Stimulated activated CD8-positive, alpha-beta memory T cell treated with anti-CD3 and anti-CD28 coated beads, Interleukin-15, amount 100 ng/mL, for 24 hours (primary cell): ENCODE measurements around the gene BCL7A.
A peak's percentile ranks its signal among the peaks of the same experiment; 100 is the strongest.
"Not testable (repeated sequence)": the region's sequence is repeated elsewhere in the genome, so short reads cannot be mapped to it uniquely, and the experiment has no call there.

Source experiments
- DNase-seq: peaks from one replicate; pipeline ENCODE4 v3.0.0-alpha.2; 2020; ENCODE audit warnings: low read depth

BCL7A gene

DNA sequence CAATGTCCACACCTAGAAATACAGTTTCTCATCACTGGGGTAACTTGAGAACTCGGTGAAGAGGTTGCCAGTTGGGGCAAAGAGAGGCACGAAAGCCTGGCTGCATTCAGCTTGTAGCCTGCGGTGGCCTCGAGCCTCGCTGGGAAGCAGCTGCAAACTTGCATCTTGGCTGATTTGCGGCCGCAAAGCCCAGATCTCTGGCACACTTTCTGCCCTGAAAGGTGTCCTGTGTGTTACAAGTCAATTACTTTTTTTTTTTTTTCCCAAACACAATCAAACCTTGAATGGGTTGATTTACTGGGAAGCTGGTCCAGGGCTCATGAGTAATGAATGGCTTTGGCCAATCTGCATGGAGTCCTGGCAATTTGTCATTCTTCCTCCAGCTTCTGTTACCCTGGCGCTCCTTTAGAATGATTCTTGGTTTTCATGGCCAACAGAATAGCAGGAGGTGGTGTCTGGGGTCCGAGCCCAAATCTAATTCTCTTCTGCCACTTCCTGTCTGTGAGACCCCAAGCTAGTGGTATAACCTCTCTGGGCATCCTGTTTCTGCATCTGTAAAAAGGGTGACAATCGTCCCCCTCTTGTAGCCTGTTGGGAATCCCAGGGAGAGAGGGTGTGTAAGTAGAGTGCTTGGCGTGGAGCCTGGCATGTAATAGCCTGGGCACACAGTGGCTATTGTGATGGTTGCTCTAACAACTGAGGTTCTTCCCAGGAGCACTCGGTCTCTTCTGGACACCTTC, 6.7 kb downstream of the BCL7A start:
- DNase-seq = no peak

DNA sequence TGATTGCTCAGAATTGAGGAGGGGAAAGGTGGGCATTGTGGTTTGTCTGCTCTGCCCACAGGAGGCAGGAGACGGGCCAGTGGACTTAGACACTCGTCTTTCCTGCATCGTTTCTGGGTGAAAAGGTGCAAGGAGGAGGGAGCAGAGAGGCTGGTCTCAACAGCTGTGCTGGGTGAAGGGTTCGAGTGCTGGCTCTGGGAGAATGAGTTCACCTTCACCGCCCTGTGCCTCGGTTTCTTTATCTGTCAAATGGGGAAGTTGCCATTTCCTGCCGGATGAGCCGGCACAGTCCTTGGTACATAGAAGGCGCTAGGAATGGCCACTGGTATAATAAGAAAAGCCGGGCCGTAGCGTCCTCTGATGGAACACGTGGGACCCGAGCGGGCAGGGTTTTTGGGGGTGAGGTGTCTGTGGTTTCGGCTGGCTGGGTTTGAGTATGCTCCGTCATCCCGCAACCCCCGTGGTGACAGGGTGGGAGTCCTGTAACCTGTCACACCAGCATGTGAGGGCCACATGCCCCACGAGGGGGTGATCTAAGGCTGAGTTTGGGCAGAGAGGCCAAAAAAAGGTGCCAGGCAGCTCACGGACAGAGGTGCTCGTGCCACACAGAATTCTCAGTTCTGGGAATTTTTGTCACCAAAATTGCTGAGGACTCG, 7.3 kb downstream of the BCL7A start:
- DNase-seq = no peak

DNA sequence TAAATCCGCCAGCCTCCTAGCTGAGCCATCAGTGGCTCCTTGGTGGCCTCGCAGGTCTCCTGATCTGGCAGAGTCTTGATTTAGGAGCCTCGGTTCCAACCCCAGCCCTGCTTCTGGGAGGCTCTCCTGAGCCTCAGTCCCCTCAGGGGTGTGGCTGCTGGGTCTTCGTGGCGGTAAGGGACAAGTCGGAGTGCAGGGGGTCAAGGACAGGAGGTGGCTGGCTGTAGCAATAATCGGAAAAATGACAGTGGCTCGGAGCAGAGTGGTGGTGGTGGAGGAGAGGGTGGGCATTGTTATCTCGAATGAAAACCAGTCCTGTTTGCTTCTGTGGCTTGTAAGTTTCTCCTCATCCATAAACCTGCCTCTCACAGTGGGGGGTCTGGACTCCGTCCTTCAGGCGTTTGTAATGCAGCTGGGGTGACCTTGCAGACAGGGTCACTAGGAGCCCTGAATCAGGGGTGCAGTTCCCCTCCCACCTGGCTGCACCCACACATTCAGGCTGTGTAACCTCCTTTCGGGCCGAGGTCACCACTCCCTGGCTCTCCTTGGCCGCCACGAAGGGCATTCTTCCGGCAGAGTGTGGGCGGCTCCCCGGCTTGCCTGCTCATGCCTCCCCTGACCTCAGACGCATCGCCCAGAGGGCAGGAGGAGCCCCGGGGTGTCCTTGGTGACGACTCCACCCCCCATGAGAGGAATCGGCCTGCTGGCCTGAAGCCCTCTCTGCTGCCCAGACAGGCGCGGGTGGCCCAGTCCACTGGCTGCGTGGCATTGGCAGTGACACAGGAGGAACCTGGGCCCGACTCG, 8.1 kb downstream of the BCL7A start:
- no peak for DNase-seq

DNA sequence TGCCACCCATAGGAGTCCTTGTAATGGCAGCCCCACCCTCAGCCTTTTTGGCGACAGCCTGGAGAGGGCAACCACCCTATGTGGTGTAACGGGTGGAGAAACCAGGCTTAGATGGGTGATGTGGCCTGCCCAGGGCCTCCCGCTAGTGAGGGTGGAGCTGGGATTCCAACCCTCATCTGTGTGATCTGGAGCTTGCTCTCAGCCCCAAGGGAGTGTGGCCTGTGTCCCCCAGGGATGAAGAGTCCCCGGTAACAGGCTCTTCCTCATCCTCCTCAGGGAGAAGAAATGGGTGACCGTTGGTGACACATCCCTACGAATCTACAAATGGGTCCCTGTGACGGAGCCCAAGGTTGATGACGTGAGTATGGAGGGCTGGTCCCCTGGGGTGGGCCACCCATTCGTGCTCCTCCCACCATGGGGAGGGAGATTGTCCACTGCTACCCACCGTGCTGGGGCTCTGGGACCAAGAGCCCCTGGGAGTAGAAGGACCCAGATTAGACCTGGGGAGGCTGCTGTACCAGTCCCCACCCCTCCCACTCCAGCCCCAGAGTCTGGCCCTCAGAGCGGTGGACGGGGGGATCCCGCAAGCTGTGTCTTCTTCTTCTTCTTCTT, 8.8 kb downstream of the BCL7A start:
- DNase-seq = no peak

DNA sequence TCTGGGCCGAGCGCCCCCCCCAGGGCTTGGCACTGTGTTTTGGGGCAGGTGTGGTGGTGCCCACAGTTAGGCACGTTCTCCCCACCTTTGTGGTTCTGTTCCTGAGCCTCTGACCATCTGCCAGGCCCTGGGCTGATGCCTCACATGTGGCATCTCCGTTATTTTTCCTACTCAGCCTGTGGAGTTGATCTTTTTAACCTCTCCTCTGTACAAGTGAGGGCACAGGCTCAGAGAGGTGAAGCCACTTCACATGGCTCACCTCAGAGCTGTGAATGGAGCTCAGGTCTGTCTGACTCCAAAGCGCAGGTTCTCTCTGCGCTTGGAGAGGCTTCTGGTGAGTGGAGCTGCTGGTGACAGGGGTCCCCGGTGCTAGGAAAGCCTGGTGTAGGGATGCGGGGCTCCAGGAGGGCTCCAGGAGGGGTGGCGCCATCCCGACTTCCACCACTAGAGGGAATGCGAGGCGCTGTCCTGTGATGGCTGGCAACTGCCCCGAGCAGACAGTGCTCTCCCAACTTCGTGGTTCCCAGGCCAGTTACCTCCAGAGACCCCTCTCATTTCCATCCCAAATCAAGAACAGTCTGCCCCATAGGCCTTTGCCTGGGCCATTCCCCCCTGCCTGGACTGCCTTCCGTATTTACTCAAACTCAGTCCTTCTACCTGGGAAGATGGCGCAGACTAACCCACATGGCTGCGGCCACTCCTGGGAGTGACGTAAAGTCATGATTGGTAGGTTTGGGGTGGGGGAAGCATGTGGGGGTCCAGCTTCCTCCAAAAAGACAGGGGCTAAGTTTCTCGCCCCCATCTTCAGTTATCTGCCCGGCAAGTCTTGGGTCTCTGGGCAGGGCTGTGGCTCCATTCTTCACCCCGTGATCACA, 9.9 kb downstream of the BCL7A start:
- DNase-seq = peak; percentile 40

DNA sequence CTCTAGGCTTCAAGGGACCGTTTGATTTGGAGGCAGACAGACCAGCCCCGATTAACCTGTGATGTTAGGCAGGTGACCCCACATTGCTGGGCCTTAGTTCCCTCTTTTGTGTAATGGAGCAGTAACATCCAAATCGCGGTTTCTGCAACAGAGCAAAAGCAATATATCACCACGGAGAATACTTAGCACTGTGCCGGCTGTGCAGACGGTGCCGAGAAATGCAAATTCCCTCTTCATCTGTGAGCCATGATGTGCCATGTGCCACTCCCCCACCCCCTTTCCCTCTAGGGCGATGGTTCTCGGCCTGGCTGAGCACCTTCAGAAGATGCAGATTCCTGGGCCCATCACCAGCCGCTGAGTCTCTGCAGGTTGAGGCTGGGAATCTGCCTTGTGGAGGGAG, 10.9 kb downstream of the BCL7A start:
- no peak for DNase-seq

DNA sequence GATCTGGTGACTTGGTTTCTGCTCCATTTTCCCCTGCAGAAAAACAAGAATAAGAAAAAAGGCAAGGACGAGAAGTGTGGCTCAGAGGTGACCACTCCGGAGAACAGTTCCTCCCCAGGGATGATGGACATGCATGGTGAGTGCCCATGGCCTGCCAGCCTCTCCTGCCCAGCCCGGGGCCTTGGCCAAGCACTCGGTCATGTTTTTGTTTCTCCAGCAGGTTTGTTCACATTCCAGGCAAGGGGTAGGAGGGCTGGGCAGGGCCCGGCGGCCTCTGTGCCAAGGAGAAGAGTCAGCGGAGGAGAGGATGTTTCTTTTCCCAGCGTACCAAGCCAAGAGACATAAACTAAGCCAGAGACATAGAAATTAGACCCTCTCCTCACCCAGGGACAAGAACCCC, 13.6 kb downstream of the BCL7A start:
- no peak for DNase-seq

DNA sequence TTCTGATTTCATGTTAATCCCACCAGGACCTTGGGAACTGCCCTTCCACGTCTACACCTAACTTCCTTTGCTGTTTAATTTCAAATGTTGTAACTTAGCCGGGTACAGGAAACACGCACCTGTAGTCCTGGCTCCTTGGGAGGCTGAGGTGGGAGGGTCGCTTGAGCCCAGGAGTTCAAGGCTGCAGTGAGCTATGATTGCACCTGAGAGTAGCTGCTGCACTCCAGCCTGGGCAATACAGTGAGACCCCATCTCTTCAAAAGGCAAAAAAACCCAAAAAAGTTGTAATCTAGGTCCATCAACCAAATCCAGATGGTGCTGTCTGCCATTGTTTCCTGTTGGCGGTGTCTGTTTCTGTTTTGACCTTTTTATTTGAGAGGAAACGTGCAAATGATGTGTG, 14.5 kb downstream of the BCL7A start:
- no peak for DNase-seq

DNA sequence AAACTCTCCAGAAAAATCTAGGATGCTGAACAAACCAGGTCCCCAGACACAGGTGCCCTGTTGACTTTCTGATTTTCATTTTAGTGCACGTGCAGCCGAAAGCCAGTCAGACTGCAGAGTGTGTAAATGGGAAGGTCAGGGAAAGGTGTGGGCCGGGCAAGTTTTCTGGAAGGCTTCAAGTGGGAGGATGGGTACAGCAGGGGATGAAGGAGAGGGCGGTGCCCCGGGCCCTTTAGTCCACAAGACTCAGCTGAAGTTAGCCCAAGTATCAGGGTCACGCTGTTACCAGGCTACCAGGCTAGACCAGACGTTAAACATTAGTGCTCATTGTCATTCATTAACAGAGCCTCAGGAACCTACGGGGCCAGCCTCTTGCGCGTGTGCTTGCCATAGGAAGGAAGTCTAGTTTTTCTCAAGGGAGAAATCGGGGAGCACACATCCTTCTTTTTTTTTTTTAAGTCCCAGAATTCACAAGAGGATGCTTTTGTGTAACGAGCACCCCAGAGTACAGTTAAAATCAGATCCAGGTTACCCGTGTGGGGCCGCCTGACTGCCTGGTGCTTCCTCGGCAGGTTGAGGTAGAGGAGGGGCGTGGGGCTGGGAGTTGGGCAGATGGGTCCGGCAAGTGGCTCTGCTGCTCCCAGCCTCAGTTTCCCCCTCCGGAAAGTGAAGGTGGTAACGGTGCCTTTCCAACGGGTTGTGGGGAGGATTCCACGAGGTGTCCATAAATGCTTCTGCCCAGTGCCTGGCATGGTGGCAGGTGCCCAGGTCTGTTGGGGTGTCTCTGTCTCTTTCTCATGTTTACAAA, 19.1 kb downstream of the BCL7A start:
- no peak for DNase-seq

DNA sequence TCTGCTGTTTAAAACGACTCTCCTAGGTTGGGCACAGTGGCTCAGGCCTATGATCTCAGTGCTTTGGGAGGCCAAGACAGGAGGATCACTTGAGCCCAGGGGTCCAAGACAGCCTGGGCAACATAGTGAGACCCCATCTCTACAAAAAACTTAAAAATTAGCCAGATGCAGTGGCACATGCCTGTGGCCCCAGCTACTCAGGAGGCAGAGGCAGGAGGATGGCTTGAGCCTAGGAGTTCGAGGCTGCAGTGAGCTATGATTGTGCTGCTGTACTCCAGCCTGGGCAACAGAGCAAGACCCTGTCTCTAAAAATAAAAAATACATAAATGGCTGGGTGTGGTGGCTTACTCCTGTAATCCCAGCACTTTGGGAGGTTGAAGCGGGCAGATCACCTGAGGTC, 19.8 kb downstream of the BCL7A start:
- not testable (repeated sequence) for DNase-seq

DNA sequence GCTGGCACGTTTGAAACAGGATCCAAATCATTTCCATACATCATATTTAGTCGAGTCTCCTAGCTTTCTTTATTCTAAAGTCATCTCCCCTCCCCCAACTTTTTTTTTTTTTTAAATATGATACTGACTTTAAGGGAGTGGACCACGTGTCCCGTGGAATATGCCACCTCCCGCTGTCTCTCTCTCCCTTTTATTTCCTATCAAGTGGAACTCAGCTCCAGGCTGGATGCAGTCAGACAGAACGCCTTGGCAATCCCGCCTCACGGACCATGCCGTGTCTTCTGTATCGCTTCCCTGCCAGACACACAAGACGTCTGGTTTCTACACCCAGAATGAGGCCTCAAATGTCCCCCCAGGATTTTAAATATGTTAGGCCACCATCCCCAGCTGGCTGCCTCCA, 21.2 kb downstream of the BCL7A start:
- DNase-seq = no peak

DNA sequence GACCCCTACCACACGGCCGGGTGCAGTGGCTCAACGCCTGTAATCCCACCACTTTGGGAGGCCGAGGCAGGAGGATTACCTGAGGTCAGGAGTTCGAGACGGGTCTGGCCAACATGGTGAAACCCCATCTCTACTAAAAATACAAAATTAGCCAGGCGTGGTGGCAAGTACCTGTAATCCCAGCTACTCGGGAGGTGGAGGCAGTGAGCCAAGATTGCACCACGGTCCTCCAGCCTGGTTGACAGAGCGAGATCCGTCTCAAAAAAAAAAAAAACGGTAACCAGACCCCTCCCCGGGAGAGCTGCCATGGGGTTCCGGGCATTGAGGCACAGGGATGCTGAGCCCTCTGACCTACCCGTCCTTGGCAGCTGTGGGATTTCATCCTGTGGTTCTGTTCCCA, 21.8 kb downstream of the BCL7A start:
- no peak for DNase-seq

DNA sequence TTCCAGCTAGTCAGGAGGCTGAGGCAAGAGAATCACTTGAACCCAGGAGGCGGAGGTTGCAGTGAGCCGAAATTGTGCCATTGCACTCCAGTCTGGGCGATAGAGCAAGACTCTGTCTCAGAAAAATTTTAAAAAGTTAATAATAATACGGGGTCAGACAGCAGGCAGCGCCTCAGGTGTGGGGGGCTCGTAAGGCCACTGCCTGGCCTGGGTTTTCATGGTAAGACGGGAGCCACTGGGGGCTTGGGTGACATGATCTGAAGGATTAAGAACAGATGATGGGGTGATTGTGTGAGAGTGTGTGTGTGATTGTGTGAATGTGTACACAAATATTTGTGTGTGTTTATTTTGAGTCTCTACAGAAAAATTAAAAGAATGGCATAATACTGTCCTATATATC, 23.6 kb downstream of the BCL7A start:
- no peak for DNase-seq

DNA sequence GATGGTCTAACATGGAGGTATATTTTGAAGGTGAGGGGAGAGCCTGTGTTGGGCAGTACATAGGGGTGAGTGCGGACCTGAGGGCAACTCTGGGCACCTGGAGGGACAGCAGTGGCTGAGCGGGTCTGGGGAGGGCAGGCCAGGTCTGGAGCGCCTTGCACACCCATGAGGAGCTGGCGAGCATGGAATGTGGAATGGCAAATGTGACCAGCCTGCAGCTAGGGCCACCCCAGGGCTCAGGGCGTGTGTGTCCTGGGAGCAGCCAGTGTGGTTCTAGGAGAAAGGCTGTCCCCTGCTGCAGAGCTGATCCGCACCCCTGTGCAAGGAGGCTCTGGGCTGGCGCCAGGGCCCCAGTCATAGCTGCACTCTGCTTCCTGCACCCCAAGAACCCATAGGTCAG, 24.5 kb downstream of the BCL7A start:
- no peak for DNase-seq

DNA sequence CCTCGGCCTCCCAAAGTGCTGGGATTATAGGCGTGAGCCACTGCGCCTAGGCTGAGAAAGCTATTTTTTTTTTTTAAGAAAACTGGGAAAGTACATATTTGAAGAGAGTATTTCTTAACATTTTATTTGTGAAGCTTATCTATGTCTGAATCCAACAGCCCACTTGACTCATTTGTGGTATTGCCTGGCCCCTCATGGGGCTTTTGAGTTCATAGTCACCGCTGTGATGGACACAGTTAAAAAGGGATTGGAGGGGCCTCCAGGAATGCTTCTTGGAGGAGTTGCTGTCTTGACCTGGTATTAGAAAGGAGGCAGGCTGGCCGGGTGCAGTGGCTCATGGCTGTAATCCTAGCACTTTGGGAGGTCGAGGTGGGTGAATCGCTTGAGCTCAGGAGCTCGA, 26.5 kb downstream of the BCL7A start:
- no peak for DNase-seq

DNA sequence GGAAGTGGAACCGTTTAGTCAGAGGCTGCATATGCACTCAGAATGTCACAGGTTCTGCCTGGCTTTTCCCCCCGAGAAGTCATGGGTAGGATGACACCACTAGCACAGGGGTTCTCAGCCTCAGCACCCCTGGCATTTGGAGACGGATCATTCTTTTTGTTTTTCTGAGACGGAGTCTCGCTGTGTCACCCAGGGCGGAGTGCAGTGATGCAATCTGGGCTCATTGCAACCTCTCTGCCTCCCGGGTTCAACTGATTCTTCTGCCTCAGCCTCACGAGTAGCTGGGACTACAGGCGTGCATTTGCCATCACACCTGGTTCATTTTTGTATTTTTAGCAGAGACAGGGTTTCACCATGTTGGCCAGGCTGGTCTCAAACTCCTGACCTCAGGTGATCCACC, 28.1 kb downstream of the BCL7A start:
- no peak for DNase-seq

DNA sequence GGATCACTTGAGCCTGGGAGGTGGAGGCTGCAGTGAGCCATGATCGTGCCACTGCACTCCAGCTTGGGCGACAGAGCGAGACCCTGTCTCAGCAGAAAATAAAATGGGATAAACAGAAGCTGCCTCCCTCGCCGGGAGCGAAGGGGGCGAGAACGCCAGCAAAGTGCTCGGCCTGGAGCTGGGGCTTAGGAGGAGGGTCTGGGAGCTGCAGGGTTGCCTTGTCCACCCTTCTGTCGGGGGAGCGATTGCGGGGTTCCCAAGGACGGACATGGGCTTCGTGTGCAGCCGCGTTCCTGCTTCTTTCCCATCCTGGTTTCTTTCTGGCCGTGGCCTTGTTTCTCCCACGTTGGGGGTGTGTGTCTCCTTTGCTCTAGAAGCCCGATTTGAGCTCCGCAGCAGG, 29.0 kb downstream of the BCL7A start:
- no peak for DNase-seq

DNA sequence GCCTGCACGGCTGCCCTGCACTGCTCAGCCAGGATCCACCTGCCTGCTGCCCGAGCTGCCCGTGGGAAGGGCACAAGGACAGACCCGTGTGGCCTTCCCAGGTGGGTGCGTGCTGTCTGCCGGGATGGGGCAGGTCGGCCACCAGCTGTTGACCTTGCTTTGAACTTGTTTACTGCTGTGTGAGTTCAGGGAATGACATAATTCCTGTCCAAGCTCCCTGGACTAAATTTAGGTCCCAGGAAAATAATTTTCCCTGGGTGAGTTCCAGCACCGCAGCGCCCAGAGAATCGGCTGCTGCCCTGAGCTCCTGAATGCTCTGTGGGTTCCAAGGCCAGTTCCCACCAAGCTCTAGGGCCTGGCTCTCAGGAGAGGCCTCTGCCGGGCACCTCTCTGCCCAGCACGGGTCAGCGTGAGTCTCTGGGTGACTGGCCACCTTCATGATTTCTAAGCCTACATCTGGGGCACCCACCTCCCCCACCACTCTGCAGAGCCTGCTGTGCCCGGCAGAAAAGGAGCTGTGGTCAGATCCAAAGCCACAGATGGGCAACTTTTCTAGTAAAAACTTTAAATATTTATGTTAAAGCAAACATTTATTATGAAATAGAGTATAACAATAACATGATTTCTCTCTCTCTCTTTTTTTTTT, 29.7 kb downstream of the BCL7A start:
- no peak for DNase-seq

DNA sequence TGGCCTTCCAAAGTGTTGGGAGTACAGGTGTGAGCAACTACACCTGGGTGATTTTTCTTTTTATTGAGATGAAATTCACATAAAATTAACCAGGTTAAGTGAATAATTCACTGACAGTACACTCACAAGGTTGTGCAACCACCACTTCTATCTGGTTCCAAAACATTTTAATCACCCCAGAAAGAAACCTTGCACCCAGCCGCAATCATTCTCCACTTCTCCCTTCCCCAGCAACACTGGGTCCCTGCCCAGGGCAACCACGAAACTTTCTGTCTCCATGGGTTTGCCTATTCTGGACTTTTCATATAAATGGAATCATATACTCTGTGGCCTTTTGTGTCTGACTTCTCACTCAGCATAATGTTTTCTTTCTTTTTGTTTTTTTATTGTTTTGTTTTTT, 30.6 kb downstream of the BCL7A start:
- DNase-seq = no peak

DNA sequence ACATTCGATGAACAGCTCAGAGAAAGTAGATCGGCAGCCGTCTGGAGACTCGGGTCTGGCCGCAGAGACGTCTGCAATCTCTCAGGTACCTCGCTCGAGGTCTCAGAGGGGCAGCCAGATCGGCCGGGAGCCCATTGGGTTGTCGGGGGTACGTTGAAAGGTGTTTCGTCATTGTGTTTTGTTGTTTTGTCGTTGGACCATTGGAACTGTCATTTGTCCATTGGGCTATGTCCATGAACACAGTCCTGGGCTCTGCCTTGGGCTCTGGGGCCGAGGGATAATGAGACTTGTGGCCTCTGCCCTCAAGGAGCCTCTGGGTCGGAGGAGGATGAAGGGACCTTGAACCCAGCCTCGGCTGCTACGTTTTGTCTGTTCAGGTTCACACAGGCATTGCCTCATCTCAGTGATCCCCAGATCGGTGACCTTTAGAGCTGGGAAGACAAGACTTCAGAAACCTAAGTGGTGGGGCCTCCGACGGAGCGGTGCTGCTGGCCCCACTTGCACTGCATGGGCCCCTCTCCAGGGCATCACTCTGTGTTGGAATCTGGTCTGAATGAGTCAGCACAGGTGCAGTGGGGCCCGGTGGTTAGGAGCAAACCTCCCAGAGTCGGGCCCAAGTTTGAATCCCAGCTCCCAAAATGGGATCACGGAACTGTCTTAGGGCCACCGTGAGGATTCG, 33.3 kb downstream of the BCL7A start:
- DNase-seq = no peak
